K562 (cell line): ENCODE data around the gene BIRC6. TPM values are rescaled to one million over a fixed set of nuclear protein-coding genes. Genes with fewer than 3 reads are reported as not detected.

Experiments
- ASH1L ChIP-seq: fragments of 450-650 bp; IDR thresholded peaks from 2 replicates; pipeline ENCODE4 v1.6.1; 2018; ENCODE audit warnings: borderline replicate concordance, mild to moderate bottlenecking, low read depth; ENCODE audit not compliant: partially characterized antibody
- CHD2 ChIP-seq: IDR thresholded peaks from 2 replicates; pipeline ENCODE4 v1.6.1; 2011; ENCODE audit warnings: low read depth, low read length
- ESRRA ChIP-seq: fragments of 450-650 bp; IDR thresholded peaks from 2 replicates; pipeline ENCODE4 v1.6.1; 2014; ENCODE audit warnings: low read depth, mild to moderate bottlenecking, moderate library complexity, borderline replicate concordance
- JUN ChIP-seq, 2 experiments: sonication (generic) in 1 of 2; formaldehyde crosslinking in 1 of 2; IDR thresholded peaks; 2 replicates each; pipeline versions ENCODE4 v1.6.1 to v1.8.0; 2012 to 2022; ENCODE audit warnings: borderline replicate concordance in 2 of 2, mild to moderate bottlenecking in 2 of 2, improper control_type of control experiment in 1 of 2, low read depth in 1 of 2, low read length in 1 of 2, missing genetic modification reagents in 1 of 2
- MBD1 ChIP-seq: fragments of 250-450 bp; sonication (Bioruptor Pico); IDR thresholded peaks from 2 replicates; pipeline ENCODE4 v1.8.0; 2022; ENCODE audit warnings: inconsistent platforms
- NCOA4 ChIP-seq: fragments of 450-650 bp; IDR thresholded peaks from 2 replicates; pipeline ENCODE4 v1.6.1; 2018; ENCODE audit warnings: mild to moderate bottlenecking; ENCODE audit not compliant: partially characterized antibody
- NKRF ChIP-seq: fragments of 450-650 bp; IDR thresholded peaks from 2 replicates; pipeline ENCODE4 v1.6.1; 2016; ENCODE audit warnings: borderline replicate concordance
- TAF7 ChIP-seq: fragments of 450-650 bp; IDR thresholded peaks from 2 replicates; pipeline ENCODE4 v1.6.1; 2016; ENCODE audit warnings: missing genetic modification characterization, missing compliant biosample characterization
- THRB ChIP-seq: fragments of 450-650 bp; formaldehyde crosslinking; conservative IDR thresholded peaks from 2 replicates; pipeline ENCODE4 v1.4.0; 2022; ENCODE audit warnings: mild to moderate bottlenecking, missing genetic modification characterization
- TRIM24 ChIP-seq, 2 experiments: fragments of 450-650 bp; IDR thresholded peaks; 2 replicates each; pipeline ENCODE4 v1.6.1; 2016
- U2AF1 ChIP-seq: fragments of 200-400 bp; formaldehyde crosslinking; optimal IDR thresholded peaks from 2 replicates; pipeline ENCODE3; 2017; ENCODE audit warnings: mild to moderate bottlenecking, low read depth, low read length, moderate library complexity
- ZNF282 ChIP-seq: sonication (generic); formaldehyde crosslinking; IDR thresholded peaks from 2 replicates; pipeline ENCODE4 v1.8.1; 2023; ENCODE audit warnings: missing genetic modification reagents
- polyA plus RNA-seq, 8 experiments: library from polyadenylated mRNA; depleted of rRNA in 4 of 8; stranded (reverse) in 5 of 8; unstranded in 3 of 8; fragments of >200 nt; fragmentation: Nextera tagmentation in 2 of 8; fragmentation: Illumina TruSeq in 1 of 8; extraction: Ambion mirVana in 2 of 8; extraction: Trizol in 1 of 8; gene quantifications; 2 replicates each; pipeline versions ENCODE4 v1.2.1 to v1.2.3, GENCODE V29; 2011 to 2014; ENCODE audit warnings: inconsistent platforms in 1 of 8, missing spikeins in 1 of 8
- total RNA-seq, 7 experiments: library from RNA; depleted of rRNA in 6 of 7; stranded (reverse); fragments of >200 nt in 6 of 7; fragmentation: Illumina TruSeq in 2 of 7; extraction: Trizol in 2 of 7; gene quantifications; 2 replicates each; pipeline versions ENCODE4 v1.2.1 to v1.2.3, GENCODE V29; 2011 to 2021; ENCODE audit warnings: low replicate concordance in 1 of 7

Gene BIRC6
- total and polyA plus RNA-seq, 9 of the 15 experiments (the other 6 are each of a cell fraction or from before 2014, with no cell fraction given): 18.8 to 110 (median 49.8) TPM

- TF ChIP-seq NKRF (peak; percentile 100), JUN (IDR thresholded peaks at IDR 0.05; ENCODE audit: borderline replicate concordance, low read depth, low read length) (peak; percentile 64; the same call in 1 of the 2 replicates), JUN (CRISPR knock-in tag; IDR thresholded peaks at IDR 0.05; ENCODE audit: borderline replicate concordance) (no peak), TRIM24 (IDR thresholded peaks at IDR 0.05) (no peak), CHD2 (no peak), ASH1L (no peak), NCOA4 (no peak), U2AF1 (no peak), THRB (CRISPR knock-in tag) (no peak), ZNF282 (CRISPR knock-in tag) (no peak), ESRRA (no peak; the same call in 1 of the 2 replicates), TAF7 (tag) (no peak), MBD1 (no peak)
Observed at GRCh38 chr2:32627814-32628579, 271.2 kb downstream of the BIRC6 start, which contains the start of gene TTC27 (continued).
